Measurements from ENCODE around the gene COL9A1. TPM values are rescaled to one million over a fixed set of nuclear protein-coding genes. Genes with fewer than 3 reads are reported as not detected.

COL9A1 gene
- total and polyA plus RNA-seq, 9 of the 15 experiments (the other 6 are each of a cell fraction or from before 2014, with no cell fraction given): 0.01 to 0.13 (median 0.06) TPM; not detected in 1

DNA sequence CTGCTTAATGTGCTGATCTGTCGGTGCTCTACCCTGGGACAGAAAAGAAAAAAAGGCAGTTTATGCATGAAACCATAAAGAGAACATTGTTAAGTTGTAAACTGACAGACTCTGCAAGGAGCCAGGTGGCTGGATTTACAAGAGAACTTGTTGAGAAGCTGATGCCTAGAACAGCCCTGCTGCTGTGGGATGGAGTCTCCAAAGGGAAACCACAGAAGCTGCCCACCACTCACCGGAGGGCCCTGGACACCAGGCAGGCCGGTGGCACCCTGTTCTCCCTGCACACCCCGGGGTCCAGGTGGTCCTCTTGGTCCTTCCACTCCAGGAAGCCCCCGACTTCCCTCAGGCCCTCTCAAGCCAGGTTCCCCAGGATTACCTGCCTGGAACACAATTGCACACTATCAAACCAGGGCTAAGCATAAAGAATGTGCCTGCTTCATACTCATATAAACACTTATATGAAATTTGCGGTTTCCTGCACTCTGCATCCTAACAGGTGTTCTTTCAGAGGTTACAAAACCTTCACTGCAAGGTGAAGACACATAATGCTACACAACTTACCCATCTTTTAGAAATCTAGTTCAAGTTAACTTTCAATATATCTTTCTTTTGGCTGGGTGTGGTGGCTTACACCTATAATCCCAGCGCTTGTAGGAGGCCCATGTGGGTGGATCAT, 68.2 kb downstream of the COL9A1 start (continued):
- TF ChIP-seq, protein P1, sequence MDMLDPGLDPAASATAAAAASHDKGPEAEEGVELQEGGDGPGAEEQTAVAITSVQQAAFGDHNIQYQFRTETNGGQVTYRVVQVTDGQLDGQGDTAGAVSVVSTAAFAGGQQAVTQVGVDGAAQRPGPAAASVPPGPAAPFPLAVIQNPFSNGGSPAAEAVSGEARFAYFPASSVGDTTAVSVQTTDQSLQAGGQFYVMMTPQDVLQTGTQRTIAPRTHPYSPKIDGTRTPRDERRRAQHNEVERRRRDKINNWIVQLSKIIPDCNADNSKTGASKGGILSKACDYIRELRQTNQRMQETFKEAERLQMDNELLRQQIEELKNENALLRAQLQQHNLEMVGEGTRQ (CRISPR knock-in tag; IDR thresholded peaks at IDR 0.05): no peak
- TF ChIP-seq, protein P2, sequence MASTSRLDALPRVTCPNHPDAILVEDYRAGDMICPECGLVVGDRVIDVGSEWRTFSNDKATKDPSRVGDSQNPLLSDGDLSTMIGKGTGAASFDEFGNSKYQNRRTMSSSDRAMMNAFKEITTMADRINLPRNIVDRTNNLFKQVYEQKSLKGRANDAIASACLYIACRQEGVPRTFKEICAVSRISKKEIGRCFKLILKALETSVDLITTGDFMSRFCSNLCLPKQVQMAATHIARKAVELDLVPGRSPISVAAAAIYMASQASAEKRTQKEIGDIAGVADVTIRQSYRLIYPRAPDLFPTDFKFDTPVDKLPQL (IDR thresholded peaks at IDR 0.05; ENCODE audit: extremely low read depth, insufficient read length): no peak
- TF ChIP-seq SAFB2 (IDR thresholded peaks at IDR 0.05; ENCODE audit: borderline replicate concordance, low read depth, low read length, severe bottlenecking) (no peak), CHCHD3 (CRISPR knock-in tag; IDR thresholded peaks at IDR 0.05) (no peak), ZFP36 (IDR thresholded peaks at IDR 0.05; ENCODE audit: low read depth, low read length, partially characterized antibody) (no peak), ZNF354B (CRISPR knock-in tag; IDR thresholded peaks at IDR 0.05) (no peak), ZNF561 (CRISPR knock-in tag; conservative IDR thresholded peaks at IDR 0.05) (no peak), NFXL1 (CRISPR knock-in tag; IDR thresholded peaks at IDR 0.05) (no peak)
- TF ChIP-seq, protein P3, sequence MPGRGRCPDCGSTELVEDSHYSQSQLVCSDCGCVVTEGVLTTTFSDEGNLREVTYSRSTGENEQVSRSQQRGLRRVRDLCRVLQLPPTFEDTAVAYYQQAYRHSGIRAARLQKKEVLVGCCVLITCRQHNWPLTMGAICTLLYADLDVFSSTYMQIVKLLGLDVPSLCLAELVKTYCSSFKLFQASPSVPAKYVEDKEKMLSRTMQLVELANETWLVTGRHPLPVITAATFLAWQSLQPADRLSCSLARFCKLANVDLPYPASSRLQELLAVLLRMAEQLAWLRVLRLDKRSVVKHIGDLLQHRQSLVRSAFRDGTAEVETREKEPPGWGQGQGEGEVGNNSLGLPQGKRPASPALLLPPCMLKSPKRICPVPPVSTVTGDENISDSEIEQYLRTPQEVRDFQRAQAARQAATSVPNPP (IDR thresholded peaks at IDR 0.05; ENCODE audit: borderline replicate concordance, insufficient read depth, insufficient read length): no peak

Measured in K562 (cell line).